Measurements from ENCODE around the gene SRP68.
"Not testable (repeated sequence)": the region's sequence is repeated elsewhere in the genome, so short reads cannot be mapped to it uniquely, and the experiment has no call there.

SRP68 gene

GRCh38 chr17:76089680-76090516, 17.6 kb upstream of the SRP68 start:
- DNase-seq: no peak

DNA sequence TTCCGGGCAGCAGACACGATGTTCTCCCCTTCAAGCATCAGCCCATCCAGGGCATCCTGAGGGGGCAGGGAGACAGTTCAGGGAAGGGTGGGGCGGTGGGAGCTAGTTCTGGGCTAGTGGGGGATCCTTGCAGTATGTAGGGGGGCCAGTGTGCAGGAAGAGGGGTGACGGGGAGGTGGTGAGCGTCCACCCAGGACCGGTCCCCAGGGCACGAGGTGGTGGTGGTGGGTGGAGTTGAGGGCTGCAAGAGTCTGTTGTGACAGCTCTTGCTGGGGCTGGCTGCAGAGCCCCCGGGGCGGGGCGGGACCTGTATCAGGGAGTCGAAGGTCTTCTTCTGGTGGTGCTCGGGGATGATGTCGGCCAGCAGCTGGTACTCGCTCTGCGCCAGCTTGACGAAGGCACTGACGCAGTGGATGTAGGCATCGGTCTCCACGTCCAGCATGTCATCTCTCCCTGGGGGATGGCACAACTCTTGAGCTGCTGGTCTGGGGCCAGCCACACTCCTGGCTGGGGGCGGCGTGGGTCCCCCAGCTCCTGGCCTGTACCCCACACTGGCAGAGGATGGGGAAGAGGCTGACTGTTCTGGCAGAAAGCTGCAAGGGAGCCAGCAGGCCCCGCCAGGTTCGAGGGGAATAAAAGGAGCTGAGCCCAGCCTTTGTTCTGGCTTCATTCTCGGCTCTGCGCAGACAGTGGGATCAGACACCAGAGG, 16.7 kb upstream of the SRP68 start:
- DNase-seq: no peak

GRCh38 chr17:76088041-76088867, 15.9 kb upstream of the SRP68 start:
- DNase-seq: no peak

- DNase-seq: no peak
Measured at GRCh38 chr17:76087531-76087930, 15.2 kb upstream of the SRP68 start.

- no peak for DNase-seq
Measured at GRCh38 chr17:76086384-76086783, 14.1 kb upstream of the SRP68 start.

GRCh38 chr17:76085731-76086366, 13.5 kb upstream of the SRP68 start:
- no peak for DNase-seq

DNA sequence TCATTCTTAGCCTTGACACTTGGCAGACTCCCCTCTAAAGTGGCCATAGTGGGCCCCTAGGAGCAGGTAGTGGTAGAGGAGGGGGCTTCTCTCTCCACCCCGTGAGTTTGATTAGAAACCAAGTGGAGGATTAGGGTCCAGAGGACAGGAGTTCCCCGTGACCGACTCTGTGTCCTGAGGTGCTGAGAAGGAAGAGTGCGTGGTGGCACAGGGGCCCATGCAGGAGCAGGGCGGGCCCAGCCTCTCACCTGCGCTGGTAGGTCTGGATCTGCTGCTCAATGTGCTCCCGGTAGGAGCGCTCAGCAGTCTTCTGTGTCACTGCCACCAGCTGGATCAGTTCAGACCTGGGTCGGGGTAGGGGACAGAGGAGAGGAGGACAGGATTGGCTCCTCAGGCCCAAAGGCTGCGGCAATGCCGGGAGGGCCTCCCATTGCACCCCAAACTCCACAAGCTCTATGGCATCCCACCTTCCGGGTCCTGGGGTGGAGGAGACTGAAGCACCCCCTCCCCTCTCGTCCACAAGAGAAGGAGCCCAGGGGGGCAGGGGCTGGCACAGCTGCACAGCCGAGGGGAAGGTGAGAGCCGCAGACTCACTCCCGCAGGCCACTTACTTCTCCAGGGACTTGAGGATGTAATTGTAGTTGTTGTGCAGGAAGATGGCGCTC, 12.9 kb upstream of the SRP68 start:
- DNase-seq: no peak

- DNase-seq: no peak
Measured at GRCh38 chr17:76083536-76084182, 11.3 kb upstream of the SRP68 start.

DNA sequence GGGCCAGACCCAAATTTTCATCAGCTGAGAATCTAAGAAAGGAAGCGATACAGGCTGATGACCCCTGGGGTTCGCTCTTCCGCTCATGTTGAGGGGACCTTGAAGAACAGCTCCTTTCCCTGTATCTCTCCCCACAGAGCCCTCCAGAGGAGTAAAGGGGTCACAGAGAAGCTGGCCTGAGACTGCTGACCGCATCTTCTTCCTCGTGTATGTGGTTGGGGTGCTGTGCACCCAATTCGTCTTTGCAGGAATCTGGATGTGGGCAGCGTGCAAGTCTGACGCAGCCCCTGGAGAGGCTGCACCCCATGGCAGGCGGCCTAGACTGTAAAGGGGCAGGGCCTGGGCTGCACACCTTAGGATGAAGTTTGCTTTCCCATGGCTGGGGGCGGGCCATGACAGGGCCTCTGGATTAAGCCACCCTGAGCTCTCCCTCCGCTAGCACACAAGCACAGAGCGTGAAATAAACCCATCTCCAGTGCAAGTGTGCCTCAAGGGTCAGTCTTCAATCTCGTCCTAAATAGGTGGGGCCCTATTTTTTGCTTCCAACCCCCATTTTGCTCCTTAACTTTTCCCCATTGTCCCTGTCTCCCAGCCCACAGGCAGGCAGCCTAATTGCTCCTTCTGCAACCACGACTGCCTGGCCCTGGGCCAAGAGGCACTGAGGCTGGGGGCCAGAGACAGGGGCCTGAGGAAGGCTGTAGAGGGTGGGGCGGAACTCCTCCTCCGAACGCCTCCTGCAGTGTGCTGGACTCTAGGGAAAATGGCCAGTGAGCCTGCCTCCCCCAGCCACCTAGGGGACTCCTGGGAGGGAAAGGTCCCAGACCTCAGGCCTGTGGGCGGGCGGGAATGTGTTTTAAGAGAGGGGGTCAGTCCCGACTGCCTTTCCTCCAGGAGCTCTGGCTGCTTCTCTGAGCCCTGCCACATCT, 10.3 kb upstream of the SRP68 start:
- no peak for DNase-seq

DNA sequence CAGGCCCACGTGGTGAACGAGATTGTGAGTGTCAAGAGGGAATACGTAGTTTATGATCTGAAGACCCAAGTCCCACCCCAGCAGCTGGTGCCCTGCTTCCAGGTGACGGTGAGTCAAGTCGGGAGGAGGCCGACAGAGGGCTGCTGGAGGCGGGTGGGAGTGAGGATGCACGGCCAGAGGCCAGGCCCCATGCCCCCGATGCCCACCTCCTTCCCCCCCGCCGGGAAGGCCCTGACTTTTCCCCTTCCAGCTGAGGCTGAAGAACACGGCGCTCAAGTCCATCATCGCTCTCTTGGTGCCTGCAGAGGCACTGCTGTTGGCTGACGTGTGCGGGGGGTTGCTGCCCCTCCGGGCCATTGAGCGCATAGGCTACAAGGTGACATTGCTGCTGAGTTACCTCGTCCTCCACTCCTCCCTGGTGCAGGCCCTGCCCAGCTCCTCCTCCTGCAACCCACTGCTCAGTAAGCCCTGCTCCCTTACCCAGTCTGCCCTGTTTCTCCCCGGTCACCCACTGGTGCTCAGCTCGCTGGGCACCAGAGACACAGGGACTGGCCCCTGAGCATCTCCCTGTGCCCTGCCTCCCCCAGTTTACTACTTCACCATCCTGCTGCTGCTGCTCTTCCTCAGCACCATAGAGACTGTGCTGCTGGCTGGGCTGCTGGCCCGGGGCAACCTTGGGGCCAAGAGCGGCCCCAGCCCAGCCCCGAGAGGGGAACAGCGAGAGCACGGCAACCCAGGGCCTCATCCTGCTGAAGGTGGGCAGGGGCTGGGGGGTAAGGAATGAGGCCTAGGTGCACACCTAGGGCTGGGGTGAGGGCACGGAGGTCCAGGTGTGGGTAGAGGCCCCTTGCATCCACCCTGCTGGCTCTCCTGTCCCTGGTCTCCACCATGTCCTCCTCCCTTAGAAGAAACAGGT, 9.2 kb upstream of the SRP68 start:
- DNase-seq: no peak

DNA sequence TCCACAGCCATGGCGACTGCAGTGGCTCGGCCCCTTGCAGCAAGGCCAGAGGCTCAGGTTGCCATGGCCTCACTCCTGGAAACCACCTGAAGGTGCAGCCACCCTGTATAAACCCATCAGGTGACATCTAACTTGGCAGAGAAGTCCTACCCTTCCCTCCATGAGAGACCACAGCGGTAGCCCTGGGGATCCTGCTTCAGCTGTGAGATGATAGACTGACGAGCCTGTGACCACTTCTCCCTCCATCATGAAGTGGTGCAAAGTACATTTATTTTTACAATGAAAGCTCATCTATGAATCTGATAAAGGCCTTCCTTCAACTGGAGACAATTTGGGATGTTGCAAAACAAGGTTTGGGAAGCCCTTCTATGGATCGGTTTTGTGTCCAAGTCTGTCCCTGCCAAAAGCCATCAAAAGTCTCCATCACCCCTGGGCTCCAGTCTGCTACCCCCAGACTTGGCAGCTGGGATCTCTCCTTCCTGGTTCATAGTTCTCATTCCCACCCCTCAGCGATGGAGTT, 8.5 kb upstream of the SRP68 start:
- no peak for DNase-seq

DNA sequence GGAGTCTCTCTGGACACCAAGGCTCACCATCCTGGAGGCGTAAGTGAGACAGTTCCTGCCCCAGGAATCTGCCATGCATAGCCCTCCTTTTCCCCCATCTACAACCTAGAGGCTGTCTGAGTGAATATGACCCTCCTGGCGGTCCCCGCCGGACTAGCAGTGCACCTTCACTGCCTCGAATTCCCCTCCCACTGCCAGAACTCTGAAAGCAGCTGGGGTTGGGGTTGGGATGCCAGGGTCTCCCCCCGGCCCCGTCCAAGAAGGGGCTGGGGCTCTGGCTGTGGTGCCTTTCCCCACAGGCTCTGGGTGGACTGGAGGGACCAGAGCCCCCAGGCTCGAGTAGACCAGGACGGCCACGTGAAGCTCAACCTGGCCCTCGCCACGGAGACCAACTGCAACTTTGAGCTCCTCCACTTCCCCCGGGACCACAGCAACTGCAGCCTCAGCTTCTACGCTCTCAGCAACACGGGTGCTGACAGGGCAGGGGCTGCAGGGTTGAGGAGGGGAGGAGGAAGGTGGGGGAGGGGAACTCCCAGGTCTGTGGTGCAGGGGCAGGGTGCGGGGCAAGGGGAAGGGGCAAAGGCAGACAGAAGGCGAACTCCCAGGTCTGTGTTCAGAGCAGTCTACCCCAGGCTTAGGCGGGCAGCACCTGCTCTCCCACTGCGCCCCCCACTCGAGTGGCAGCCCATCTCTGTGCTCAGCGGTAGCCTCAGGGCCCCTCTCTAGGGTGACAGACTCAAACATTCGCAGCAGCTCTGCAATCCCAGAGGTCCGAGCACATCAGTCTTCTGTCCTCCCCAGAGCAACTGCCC, 7.8 kb upstream of the SRP68 start:
- DNase-seq: no peak

DNA sequence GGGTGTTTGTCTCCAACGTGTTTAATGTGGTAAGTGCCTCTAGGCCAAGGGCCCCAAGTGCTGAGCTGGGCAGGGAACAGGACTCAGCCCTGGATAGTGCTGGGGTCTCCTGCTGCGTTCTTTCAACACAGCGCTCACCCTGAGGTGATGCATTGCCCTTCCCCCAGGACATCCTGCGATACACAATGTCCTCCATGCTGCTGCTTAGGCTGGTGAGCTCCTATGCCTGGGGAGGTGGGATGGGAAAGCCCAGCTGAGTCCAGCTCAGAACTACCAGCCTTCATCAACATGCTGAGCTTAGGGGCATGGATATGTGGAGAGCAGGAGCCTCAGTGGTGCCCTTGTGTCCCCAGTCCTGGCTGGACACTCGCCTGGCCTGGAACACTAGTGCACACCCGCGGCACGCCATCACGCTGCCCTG, 7.2 kb upstream of the SRP68 start:
- no peak for DNase-seq

- no peak for DNase-seq
Measured at GRCh38 chr17:76078860-76079534, 6.7 kb upstream of the SRP68 start, which contains the start of gene ZACN. TSS of gene ZACN (plus strand) at chr17:76079182. CDS start at chr17:76079265, 83 bp downstream.

DNA sequence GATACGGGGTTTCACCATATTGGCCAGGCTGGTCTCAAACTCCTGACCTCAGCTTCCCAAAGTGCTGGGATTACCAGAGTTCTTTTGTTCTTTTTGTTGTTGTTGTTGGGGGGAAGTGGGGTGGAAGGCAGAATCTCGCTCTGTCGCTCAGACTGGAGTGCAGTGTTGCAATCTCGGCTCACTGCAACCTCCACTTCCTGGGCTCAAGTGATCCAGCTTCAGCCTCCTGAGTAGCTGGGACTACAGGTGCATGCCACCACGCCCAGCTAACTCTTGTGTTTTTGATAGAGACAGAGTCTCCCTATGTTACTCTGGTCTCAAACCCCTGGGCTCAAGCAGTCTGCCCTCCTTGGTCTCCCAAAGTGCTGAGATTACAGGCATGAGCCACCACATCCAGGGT, 6.1 kb upstream of the SRP68 start:
- not testable (repeated sequence) for DNase-seq

DNA sequence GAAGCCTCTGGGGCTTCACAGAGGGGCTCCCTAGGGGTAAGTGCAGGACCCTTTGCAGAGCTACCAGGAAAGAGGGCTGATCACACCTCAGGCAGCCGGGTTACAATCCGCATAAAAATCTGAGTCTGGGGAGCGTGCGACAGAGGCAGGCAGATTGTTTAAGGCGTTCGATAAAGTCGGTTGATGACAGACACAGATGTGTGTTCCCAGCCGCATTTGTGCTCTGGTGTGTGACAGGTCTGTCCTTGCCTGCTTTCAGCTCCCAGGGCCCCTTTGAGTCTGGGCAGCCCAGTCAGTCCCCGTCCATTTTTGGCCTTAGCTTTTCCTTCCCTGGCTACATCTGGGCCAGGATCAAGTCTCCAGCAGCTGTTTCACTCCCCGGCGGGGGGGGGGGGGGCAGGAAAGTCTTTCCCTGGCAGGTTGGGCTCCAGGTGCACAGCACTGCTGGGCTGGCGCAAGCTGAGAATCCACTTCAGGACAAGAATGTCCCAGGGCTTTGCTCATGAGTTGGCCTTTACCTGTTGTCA, 5.3 kb upstream of the SRP68 start:
- no peak for DNase-seq

Measured in fibroblast of skin of back (primary cell).